HG03565 (cell line): Measurements from ENCODE around the gene ARHGAP9.

Source experiments
- ATAC-seq: cut with Tn5 transposase; IDR thresholded peaks from one replicate; pipeline ENCODE4 v1.9.1; 2021; ENCODE audit warnings: mild to moderate bottlenecking, moderate library complexity; ENCODE audit not compliant: unreplicated experiment

The ARHGAP9 gene

GRCh38 chr12:57479376-57480115 is at the start of gene ARHGAP9:
Gene ARHGAP9 (minus strand): TSS chr12:57479866. CDS start chr12:57479406, 460 bp downstream.
- no peak for ATAC-seq

- ATAC-seq, result no peak
Measured at GRCh38 chr12:57528831-57529555, 49.3 kb upstream of the ARHGAP9 start.

- ATAC-seq, result no peak
Measured at GRCh38 chr12:57528176-57528575, 48.5 kb upstream of the ARHGAP9 start.

- ATAC-seq, result no peak
Measured at GRCh38 chr12:57527184-57527583, 47.5 kb upstream of the ARHGAP9 start.

GRCh38 chr12:57526477-57527126 is 46.9 kb upstream of the ARHGAP9 start:
- no peak for ATAC-seq

- no peak for ATAC-seq
Measured at GRCh38 chr12:57525615-57526383, 46.1 kb upstream of the ARHGAP9 start.

GRCh38 chr12:57524814-57525614 is 45.3 kb upstream of the ARHGAP9 start:
- ATAC-seq, result no peak

GRCh38 chr12:57523706-57524614 is 44.3 kb upstream of the ARHGAP9 start:
- ATAC-seq, result no peak

- no peak for ATAC-seq
Measured at GRCh38 chr12:57522887-57523705, 43.4 kb upstream of the ARHGAP9 start.

- peak; percentile 28 for ATAC-seq
Measured at GRCh38 chr12:57522011-57522886, 42.6 kb upstream of the ARHGAP9 start, which contains the start of gene MBD6. Gene MBD6 (plus strand): TSS chr12:57522824. CDS start chr12:57524304, 1,480 bp downstream.

GRCh38 chr12:57521525-57522010 is 41.9 kb upstream of the ARHGAP9 start:
- ATAC-seq, result no peak

- peak; percentile 51 for ATAC-seq
Measured at GRCh38 chr12:57520053-57520818, 40.6 kb upstream of the ARHGAP9 start, which contains the start of gene DDIT3. Gene DDIT3 (minus strand): TSS chr12:57520514. CDS start chr12:57517406, 3,108 bp downstream.

- ATAC-seq, result no peak
Measured at GRCh38 chr12:57519796-57520052, 40.1 kb upstream of the ARHGAP9 start.

GRCh38 chr12:57518920-57519795 is 39.5 kb upstream of the ARHGAP9 start:
- no peak for ATAC-seq

- no peak for ATAC-seq
Measured at GRCh38 chr12:57518176-57518919, 38.7 kb upstream of the ARHGAP9 start.
